NCI-H2227 (cell line): ENCODE measurements around the gene SLC9A1.

Experiments
- DNase-seq: peaks from one replicate; lab custom pipeline; 2025; ENCODE audit not compliant: unreplicated experiment; lab: John Stamatoyannopoulos, UW

Gene SLC9A1

GRCh38 chr1:27084107-27084506, 70.8 kb downstream of the SLC9A1 start:
- DNase-seq = no peak

DNA sequence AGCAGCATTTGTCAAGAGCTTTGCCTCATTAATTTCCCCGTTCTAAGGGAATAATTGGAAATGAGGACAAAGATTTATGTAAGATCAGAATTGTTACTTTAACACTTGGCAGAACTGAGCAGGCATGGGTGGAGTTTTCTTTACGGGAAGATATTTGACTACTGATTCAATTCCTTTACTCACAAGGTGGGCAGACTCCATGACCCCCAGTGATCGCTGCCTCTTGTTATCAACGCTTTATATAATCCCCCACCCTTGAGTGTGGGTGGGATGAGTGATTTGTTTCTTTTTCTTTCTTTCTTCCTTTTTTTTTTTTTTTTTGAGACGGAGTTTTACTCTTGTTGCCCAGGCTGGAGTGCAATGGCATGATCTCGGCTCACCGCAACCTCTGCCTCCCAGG, 77.0 kb downstream of the SLC9A1 start:
- no peak for DNase-seq

GRCh38 chr1:27076803-27077202, 78.1 kb downstream of the SLC9A1 start:
- DNase-seq = no peak

- no peak for DNase-seq
Observed at GRCh38 chr1:27074175-27074780, 80.6 kb downstream of the SLC9A1 start.

DNA sequence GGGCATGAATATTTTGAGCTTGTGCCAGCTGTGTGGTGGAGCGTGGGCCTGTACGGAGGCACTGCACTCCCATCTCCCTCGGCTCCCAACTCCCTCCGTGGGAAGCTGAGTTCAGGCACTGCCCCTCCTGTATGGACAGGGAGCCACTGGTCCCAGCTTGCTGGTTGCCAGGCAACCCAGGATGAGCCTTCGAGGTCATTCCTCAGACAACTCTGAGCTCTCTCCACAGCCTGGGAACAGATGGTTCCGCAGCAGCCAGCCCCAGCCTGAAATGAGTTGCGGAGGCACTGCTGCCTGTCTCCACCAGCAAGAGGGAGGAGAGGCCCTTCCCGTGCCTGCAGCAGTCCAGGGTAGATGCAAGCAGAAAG, 83.9 kb downstream of the SLC9A1 start:
- DNase-seq = peak; percentile 88

DNA sequence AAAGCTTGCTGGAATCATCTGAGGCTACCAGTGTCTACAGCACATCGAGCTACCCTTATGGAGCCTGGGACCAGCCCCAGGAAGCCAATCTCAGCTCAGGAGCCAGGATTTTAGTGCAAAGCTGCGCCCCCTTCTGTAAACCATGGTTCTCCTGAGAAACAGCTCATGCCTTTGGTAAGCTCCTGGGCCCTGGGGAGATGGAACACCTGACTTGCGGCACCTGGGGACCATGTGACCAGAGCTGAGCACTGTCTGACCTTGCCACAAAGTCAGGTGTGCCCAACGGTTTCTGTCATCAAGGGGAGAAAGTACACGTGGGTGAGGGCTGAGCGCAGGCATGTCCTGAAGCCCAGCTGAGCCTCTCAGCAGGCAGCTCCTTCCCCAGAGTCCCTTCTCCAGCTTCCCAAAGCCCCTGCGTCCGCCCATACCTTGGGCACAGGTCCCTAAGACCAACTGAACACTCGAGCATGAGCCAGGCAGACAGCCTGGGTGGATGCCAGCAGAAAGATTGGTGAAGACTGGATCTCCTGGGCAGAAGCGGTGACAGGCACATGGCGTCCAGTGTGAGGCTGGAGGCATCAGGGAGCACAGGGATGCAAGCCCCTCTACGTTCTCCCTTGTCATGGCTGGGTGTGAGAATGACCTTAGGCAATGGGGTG, 84.4 kb downstream of the SLC9A1 start:
- no peak for DNase-seq

GRCh38 chr1:27068922-27069321, 86.0 kb downstream of the SLC9A1 start:
- no peak for DNase-seq

DNA sequence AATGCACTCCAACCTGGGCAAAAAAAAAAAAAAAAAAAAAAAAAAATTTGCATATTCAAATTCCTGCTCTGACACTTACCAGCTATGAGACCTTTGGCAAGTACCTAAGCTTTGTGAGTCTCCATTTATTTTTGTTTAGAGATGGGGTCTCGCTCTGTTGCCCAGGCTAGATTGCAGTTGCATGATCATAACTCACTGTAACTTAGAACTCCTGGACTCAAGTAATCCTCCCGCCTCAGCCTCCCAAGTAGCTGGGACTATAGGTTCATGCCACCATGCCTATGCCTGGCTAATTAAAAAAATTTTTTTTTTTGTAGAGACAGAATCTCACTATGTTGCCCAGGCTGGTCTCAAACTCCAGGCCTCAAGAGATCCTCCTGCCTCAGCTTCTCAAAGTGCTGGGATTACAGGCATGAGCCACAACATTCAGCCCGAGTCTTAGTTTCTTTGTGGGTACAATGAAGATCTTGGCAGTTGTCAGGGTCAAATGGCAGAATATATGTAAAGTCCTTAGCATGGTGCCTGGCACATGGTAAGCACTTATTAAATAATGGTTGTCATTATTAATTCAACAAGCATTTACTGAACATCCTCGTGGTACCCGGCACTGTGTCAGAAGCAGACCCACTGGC, 88.8 kb downstream of the SLC9A1 start:
- no peak for DNase-seq

DNA sequence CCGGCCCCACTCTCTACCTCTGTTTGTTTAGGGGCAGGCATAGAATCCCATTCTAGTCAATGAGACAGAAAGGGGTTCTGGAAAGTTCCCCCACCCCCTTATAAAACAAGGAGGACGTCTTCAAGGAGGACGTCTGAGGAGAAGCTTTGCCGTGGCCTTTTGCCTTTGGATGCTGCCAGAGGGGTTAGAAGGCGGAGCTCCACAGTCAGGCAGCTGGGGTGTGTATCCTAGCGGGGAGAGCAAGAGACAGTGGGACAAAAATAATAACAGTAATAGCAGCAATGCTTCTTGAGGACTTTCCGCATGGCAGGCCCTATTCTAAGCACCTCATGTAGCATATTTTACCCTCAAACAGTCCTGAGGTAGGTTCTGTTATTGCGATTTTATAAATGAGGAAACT, 94.0 kb downstream of the SLC9A1 start:
- no peak for DNase-seq

GRCh38 chr1:27058966-27059669, 95.8 kb downstream of the SLC9A1 start:
- no peak for DNase-seq

DNA sequence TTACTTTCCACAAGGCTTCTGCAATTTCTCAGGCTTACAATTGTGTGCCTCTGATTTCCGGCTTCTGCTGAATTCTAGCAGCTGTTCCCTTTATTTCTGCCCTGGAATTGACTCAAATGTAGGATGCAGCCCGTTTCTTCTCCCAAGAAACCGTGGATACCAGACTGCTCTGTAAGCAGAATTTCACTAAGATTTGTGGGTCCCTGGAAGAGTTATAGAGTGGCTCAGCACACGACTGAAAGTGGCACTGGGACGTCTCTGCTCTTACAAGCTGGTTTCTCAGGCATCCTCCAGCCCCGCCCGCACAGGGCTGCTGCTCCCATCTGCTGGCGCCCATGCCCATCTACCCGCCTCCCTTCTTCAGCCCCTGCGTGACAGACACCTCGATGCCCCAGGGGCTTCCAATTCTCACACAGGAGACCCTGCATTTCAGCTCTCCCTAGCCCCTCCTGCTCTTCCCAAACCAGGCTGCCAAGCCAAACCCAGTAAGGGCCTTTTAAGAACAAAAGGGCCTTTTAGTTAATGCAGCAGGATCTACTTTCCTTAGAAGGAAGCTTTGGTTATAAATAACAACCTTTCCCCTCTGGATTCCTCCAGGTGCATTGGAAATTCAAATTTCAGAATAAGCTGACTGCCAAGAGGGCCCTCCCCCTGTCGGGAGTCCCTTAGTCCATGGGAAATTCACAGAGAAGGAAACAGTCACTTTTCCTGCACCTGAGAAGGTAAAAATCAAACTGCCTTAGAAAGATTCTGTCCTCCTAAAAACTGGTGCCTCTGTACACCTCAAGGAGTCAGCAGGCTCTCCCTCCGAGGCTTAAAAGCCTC, 96.9 kb downstream of the SLC9A1 start:
- DNase-seq = peak; percentile 64

- DNase-seq = peak; percentile 52
Observed at GRCh38 chr1:27057389-27057788, 97.5 kb downstream of the SLC9A1 start.

GRCh38 chr1:27053977-27054753, 100.8 kb downstream of the SLC9A1 start:
- DNase-seq = no peak

- DNase-seq = no peak
Observed at GRCh38 chr1:27052527-27052926, 102.4 kb downstream of the SLC9A1 start.

GRCh38 chr1:27049607-27050006, 105.3 kb downstream of the SLC9A1 start:
- DNase-seq = no peak

GRCh38 chr1:27049100-27049499, 105.8 kb downstream of the SLC9A1 start:
- DNase-seq = no peak
